Measurements from ENCODE around the gene FOXRED2. TPM values are rescaled to one million over a fixed set of nuclear protein-coding genes. Genes with fewer than 3 reads are reported as not detected.

The FOXRED2 gene
- total RNA-seq, 1 donor from 2014 or later = 15.3 TPM

GRCh38 chr22:36497910-36498665 is 8.8 kb downstream of the FOXRED2 start:
- DNase-seq = no peak
- intact Hi-C loops (cut with DNase I) = no loop called here
- no peak for TF ChIP-seq CTCF (IDR thresholded peaks at IDR 0.05)

DNA sequence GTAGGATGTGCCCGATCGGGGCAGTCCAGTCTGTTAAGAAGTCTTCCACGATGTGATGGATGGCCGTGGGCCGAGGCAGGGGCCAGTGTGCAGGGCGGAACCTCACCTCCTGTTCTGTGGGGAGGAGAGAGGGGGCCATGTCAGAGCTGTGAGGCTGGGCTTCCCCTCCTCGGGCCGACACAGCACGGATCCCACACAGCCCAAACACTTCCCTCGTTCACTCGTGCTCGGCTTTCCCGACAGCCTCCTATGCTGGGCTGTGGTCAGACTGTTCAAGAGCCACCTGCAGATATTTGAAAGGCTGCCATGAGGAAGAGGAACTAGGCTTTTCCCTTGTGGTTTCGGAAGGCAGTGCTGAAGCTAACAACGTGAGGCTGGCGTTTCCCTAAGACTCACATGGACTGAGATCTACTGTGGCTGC is 13.1 kb downstream of the FOXRED2 start:
- no peaks in the 10 kb centered on the region for H3K27me3 ChIP-seq
- no peak overlapping the region for H3K27ac ChIP-seq
- intact Hi-C loops (cut with DNase I) = no loop called here
- no peak overlapping the region for H3K4me3 ChIP-seq
- peak; percentile 71 for DNase-seq
- peak; percentile 82 for ATAC-seq
- no peak for TF ChIP-seq CTCF (IDR thresholded peaks at IDR 0.05)
- peaks cover 4% of the 10 kb centered on the region for H3K4me1 ChIP-seq
- H3K9me3 ChIP-seq = no peaks in the 10 kb centered on the region
- H3K36me3 ChIP-seq = peaks cover 12% of the 10 kb centered on the region

More at GRCh38 chr22:36497910-36498665, 8.8 kb downstream of the FOXRED2 start:
- ATAC-seq = no peak
- no peak overlapping the region for H3K4me3 ChIP-seq
- peaks cover 4% of the 10 kb centered on the region for H3K4me1 ChIP-seq
- H3K27me3 ChIP-seq = no peaks in the 10 kb centered on the region
- H3K27ac ChIP-seq = no peak overlapping the region
- no peaks in the 10 kb centered on the region for H3K9me3 ChIP-seq
- H3K36me3 ChIP-seq = peaks cover 8% of the 10 kb centered on the region

- ATAC-seq (no peak), DNase-seq (no peak)
- no peaks in the 10 kb centered on the region for H3K9me3 ChIP-seq
- intact Hi-C loops (cut with DNase I) = no loop called here
- no peaks in the 10 kb centered on the region for H3K27me3 ChIP-seq
- TF ChIP-seq CTCF (IDR thresholded peaks at IDR 0.05) = no peak
- peaks cover 4% of the 10 kb centered on the region for H3K4me1 ChIP-seq
- peaks cover 12% of the 10 kb centered on the region for H3K36me3 ChIP-seq
- no peak overlapping the region for H3K27ac ChIP-seq
- no peak overlapping the region for H3K4me3 ChIP-seq
Measured at GRCh38 chr22:36492109-36492508, 14.7 kb downstream of the FOXRED2 start.

DNA sequence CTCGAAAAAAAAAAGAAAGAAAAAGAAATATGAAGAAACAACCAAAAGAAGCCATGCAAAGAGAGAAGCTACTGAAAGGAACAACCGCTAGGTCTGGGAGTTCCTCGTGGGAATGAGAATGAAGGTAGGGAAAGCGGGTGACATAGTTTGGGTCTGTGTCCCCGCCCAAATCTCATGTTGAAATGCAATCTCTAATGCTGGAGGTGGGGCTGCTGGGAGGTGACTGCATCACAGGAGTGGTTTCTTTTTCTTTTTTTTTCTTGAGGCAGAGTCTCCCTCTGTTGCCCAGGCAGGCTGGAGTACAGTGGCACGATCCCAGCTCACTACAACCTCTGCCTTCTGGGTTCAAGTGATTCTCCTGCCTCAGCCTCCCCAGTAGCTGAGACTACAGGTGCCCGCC is 15.7 kb downstream of the FOXRED2 start:
- no peak for ATAC-seq
- H3K27ac ChIP-seq = no peak overlapping the region
- intact Hi-C loops (cut with DNase I) = no loop called here
- H3K9me3 ChIP-seq = no peaks in the 10 kb centered on the region
- TF ChIP-seq CTCF (IDR thresholded peaks at IDR 0.05) = no peak
- peaks cover 4% of the 10 kb centered on the region for H3K4me1 ChIP-seq
- no peak overlapping the region for H3K4me3 ChIP-seq
- no peak for DNase-seq
- no peaks in the 10 kb centered on the region for H3K27me3 ChIP-seq
- H3K36me3 ChIP-seq = peaks cover 11% of the 10 kb centered on the region

- Histone ChIP-seq H3K4me1 (no peaks in the 10 kb centered on the region), H3K36me3 (peaks cover 4% of the 10 kb centered on the region), H3K27ac (no peak overlapping the region), H3K27me3 (no peaks in the 10 kb centered on the region), H3K4me3 (no peak overlapping the region), H3K9me3 (no peaks in the 10 kb centered on the region)
- DNase-seq (no peak), ATAC-seq (peak; percentile 34)
- TF ChIP-seq CTCF (IDR thresholded peaks at IDR 0.05) = peak; percentile 68
- intact Hi-C loops (cut with DNase I) = no loop called here
Measured at GRCh38 chr22:36486619-36487384, 20.0 kb downstream of the FOXRED2 start.
